ENCODE data around the gene MEX3B. TPM values are rescaled to one million over a fixed set of nuclear protein-coding genes. Genes with fewer than 3 reads are reported as not detected.
"Not testable (repeated sequence)": the region's sequence is repeated elsewhere in the genome, so short reads cannot be mapped to it uniquely, and the experiment has no call there.

The MEX3B gene
- total RNA-seq, 3 donors from 2014 or later = 0.98 to 2.3 (median 2.2) TPM

DNA sequence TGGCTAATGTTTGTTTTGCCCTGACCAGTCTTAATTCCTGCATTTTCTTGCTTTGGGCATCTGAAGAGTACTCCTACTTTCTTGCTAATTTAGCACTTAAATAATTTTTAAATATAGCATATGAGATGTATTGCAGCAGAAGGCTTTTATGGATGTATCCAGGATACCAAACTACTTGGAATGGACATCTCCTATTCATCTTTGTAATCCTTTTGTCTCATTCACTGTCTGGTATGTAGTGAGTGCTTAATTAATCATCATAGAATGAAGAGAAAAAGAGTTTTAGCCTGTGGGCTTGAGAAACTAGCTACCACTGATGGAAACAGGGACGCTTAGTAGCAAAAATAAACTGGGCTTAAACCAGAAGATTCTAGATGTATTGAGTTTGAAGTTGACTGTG is 40.6 kb downstream of the MEX3B start:
- Histone ChIP-seq H3K9me3 (peaks cover 5 to 7% of the 10 kb centered on the region in 2 donors), H3K36me3 (no peaks in the 10 kb centered on the region), H3K4me1 (no peaks in the 10 kb centered on the region), H3K27ac (no peak overlapping the region), H3K4me3 (no peak overlapping the region), H3K27me3 (no peaks in the 10 kb centered on the region)
- DNase-seq (ENCODE audit: low spot score in 2 of 2) = no peak
- intact Hi-C loops (cut with DNase I; ENCODE audit: low total_unique reads) = loop anchor here (10.0 kb wide), 1 partner anchor 60 kb away; no protein-coding TSS in a partner anchor
- TF ChIP-seq POLR2A (IDR thresholded peaks at IDR 0.05) = no peak
- TF ChIP-seq, protein P1, sequence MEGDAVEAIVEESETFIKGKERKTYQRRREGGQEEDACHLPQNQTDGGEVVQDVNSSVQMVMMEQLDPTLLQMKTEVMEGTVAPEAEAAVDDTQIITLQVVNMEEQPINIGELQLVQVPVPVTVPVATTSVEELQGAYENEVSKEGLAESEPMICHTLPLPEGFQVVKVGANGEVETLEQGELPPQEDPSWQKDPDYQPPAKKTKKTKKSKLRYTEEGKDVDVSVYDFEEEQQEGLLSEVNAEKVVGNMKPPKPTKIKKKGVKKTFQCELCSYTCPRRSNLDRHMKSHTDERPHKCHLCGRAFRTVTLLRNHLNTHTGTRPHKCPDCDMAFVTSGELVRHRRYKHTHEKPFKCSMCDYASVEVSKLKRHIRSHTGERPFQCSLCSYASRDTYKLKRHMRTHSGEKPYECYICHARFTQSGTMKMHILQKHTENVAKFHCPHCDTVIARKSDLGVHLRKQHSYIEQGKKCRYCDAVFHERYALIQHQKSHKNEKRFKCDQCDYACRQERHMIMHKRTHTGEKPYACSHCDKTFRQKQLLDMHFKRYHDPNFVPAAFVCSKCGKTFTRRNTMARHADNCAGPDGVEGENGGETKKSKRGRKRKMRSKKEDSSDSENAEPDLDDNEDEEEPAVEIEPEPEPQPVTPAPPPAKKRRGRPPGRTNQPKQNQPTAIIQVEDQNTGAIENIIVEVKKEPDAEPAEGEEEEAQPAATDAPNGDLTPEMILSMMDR (IDR thresholded peaks at IDR 0.05) = no peak
- no peak for TF ChIP-seq POLR2AphosphoS5 (IDR thresholded peaks at IDR 0.05)

DNA sequence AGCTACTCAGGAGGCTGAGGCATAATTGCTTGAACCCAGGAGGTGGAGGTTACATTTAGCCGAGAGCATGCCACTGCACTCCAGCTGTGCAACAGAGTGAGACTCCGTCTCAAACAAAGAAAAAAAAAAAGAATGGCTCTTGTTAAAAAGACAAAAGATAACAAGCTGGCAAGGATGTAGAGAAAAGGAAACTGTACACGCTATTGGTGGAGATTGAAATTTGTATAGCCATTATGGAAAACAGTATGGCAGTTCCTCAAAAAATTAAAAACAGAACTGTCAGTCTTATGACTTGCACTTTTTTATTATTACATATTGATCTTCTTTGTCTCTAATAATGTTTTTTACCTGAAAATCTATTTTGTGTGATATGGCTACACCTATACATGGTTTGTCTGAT is 41.9 kb downstream of the MEX3B start:
- Histone ChIP-seq H3K4me3 (no peak overlapping the region), H3K27ac (no peak overlapping the region), H3K4me1 (no peaks in the 10 kb centered on the region), H3K27me3 (no peaks in the 10 kb centered on the region), H3K36me3 (no peaks in the 10 kb centered on the region), H3K9me3 (peaks cover 5 to 7% of the 10 kb centered on the region in 2 donors)
- no peak for TF ChIP-seq POLR2A (IDR thresholded peaks at IDR 0.05)
- no peak for TF ChIP-seq POLR2AphosphoS5 (IDR thresholded peaks at IDR 0.05)
- TF ChIP-seq, protein P1 (IDR thresholded peaks at IDR 0.05) = no peak
- no peak for DNase-seq (ENCODE audit: low spot score in 2 of 2)
- intact Hi-C loops (cut with DNase I; ENCODE audit: low total_unique reads) = loop anchor here (10.0 kb wide), 1 partner anchor 59 kb away; no protein-coding TSS in a partner anchor

DNA sequence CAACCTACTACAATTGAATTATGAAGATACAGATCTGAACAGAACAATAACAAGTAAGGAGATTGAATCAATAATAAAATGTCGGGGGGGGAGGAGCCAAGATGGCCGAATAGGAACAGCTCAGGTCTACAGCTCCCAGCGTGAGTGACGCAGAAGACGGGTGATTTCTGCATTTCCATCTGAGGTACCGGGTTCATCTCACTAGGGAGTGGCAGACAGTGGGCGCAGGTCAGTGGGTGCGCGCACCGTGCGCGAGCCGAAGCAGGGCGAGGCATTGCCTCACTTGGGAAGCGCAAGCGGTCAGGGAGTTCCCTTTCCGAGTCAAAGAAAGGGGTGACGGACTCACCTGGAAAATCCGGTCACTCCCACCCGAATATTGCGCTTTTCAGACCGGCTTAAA is 50.7 kb downstream of the MEX3B start:
- intact Hi-C loops (cut with DNase I; ENCODE audit: low total_unique reads) = not testable (repeated sequence)
- H3K4me3 ChIP-seq = peak overlapping the region in 1 of 3 donors; percentile 26

DNA sequence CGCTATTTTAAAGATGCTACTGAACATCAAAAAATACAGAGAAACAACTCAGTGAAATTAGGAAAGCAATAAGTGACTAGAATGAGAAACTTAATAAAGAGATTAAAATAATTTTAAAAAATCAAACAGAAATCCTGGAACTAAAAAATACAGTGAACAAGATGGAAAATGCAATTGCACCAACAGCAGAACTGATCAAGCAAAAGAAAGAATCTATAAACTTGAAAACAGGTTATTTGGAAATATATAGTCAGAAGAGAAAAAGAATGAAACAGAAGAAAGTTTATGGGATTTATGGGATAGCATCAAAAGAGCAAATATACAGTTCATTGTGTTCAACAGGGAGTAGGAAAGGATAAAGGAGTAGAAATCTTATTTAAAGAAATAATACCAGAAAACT is 53.3 kb downstream of the MEX3B start:
- Histone ChIP-seq H3K27ac (no peak overlapping the region), H3K4me3 (no peak overlapping the region), H3K4me1 (no peaks in the 10 kb centered on the region), H3K36me3 (no peaks in the 10 kb centered on the region), H3K9me3 (peaks cover 8 to 13% of the 10 kb centered on the region in 2 donors), H3K27me3 (no peaks in the 10 kb centered on the region)
- TF ChIP-seq, protein P1 (IDR thresholded peaks at IDR 0.05) = no peak
- TF ChIP-seq POLR2AphosphoS5 (IDR thresholded peaks at IDR 0.05) (no peak), POLR2A (IDR thresholded peaks at IDR 0.05) (no peak)
- intact Hi-C loops (cut with DNase I; ENCODE audit: low total_unique reads) = no loop called here
- no peak for DNase-seq (ENCODE audit: low spot score in 2 of 2)

More for the DNA sequence above, 50.7 kb downstream of the MEX3B start:
- not testable (repeated sequence) for DNase-seq (ENCODE audit: low spot score in 2 of 2); H3K36me3 ChIP-seq; H3K27ac ChIP-seq; H3K27me3 ChIP-seq; H3K4me1 ChIP-seq
- peaks cover 8 to 13% of the 10 kb centered on the region in 2 donors for H3K9me3 ChIP-seq

Other genes starting within 250 kb of the MEX3B start
- 10 to 100 TPM; 12.5 to 23.7 (median 22.9) TPM for gene EFL1, start 216.7 kb upstream of the MEX3B start, total RNA-seq
- gene SAXO2, start 216.8 kb upstream of the MEX3B start, total RNA-seq = 1 to 10 TPM; 1.1 to 2.8 (median 2.3) TPM

All from breast epithelium (tissue), 4 donors.